Aorta (tissue), 5 donors: ENCODE data around the gene ANO3. TPM values are rescaled to one million over a fixed set of nuclear protein-coding genes. Genes with fewer than 3 reads are reported as not detected.

Source experiments
- ATAC-seq: fragments of 200-7000 bp; cut with Tn5 transposase; one replicate; pipeline ENCODE4 v1.9.1; 2022; ENCODE audit warnings: moderate library complexity; ENCODE audit not compliant: low FRiP score
- DNase-seq, 2 donors: peaks; one replicate each; pipeline ENCODE4 v3.0.0-alpha.2; 2020
- H3K27ac ChIP-seq, 2 donors: one replicate each; pipeline ENCODE4 v1.5.1; 2013; ENCODE audit warnings: low read length in 2 of 2, mild to moderate bottlenecking in 2 of 2, moderate library complexity in 2 of 2, control low read depth in 1 of 2, inconsistent platforms in 1 of 2, low read depth in 1 of 2
- H3K27me3 ChIP-seq, 2 donors: one replicate each; pipeline ENCODE4 v1.6.1; 2013; ENCODE audit warnings: control low read depth in 1 of 2, low read length in 1 of 2, mild to moderate bottlenecking in 1 of 2, moderate library complexity in 1 of 2; ENCODE audit not compliant: insufficient read depth in 2 of 2, control insufficient read depth in 1 of 2
- H3K36me3 ChIP-seq, 2 donors: one replicate each; pipeline ENCODE4 v1.6.1; 2013; ENCODE audit warnings: control low read depth in 1 of 2, low read length in 1 of 2, mild to moderate bottlenecking in 1 of 2; ENCODE audit not compliant: insufficient read depth in 2 of 2, control insufficient read depth in 1 of 2
- H3K4me1 ChIP-seq, 2 donors: one replicate each; pipeline ENCODE4 v1.6.1; 2013; ENCODE audit warnings: low read length in 2 of 2, control low read depth in 1 of 2, mild to moderate bottlenecking in 1 of 2, moderate library complexity in 1 of 2; ENCODE audit not compliant: insufficient read depth in 2 of 2, control insufficient read depth in 1 of 2
- H3K4me3 ChIP-seq, 2 donors: one replicate each; pipeline ENCODE4 v1.5.1; 2013; ENCODE audit warnings: low read length in 2 of 2, control low read depth in 1 of 2, mild to moderate bottlenecking in 1 of 2
- H3K9me3 ChIP-seq: one replicate; pipeline ENCODE4 v1.6.1; 2013; ENCODE audit warnings: mild to moderate bottlenecking, low read length; ENCODE audit not compliant: control insufficient read depth
- WGBS, 2 donors: extraction: QIAGEN DNeasy Blood & Tissue Kit; methylation state at CpG; one replicate each; pipeline ENCODE4 v1.1.7; 2013; 5-methylcytosine and 5-hydroxymethylcytosine counted together
- intact Hi-C, 2 donors: fragments of 100-400 bp; cut with DNase I; formaldehyde crosslinking; loops; one replicate each; pipeline versions ENCODE4 v1.14.2 to v1.15.0; 2022
- polyA plus RNA-seq, 2 donors: library from polyadenylated mRNA; stranded (reverse); fragments of 200-250 nt; gene quantifications; one replicate each; pipeline ENCODE4 v1.2.3, GENCODE V29; 2013
- total RNA-seq, 2 donors: library from RNA; stranded (reverse); fragmentation: NEBNext Ultra II Directional; extraction: Animal tissue kit (Norgen Biotek cat#: 25700); gene quantifications; one replicate each; pipeline ENCODE4 v1.2.1, GENCODE V29; 2021
- donor health status: healthy with polysubstance abuse.
- donor health status: Bipolar disorder and iron deficiency.
- donor health status: DM: no; HTN: no; CAD: no.
- donor health status: DM: no; HTN: no; CAD: no.
- donor health status: DM: yes; HTN: yes; CAD: no.

Gene ANO3
- total and polyA plus RNA-seq, 4 donors, result 0.13 to 1.6 (median 0.83) TPM

- no peak for ATAC-seq
Measured at GRCh38 chr11:26537341-26537740, 205.4 kb downstream of the ANO3 start.

DNA sequence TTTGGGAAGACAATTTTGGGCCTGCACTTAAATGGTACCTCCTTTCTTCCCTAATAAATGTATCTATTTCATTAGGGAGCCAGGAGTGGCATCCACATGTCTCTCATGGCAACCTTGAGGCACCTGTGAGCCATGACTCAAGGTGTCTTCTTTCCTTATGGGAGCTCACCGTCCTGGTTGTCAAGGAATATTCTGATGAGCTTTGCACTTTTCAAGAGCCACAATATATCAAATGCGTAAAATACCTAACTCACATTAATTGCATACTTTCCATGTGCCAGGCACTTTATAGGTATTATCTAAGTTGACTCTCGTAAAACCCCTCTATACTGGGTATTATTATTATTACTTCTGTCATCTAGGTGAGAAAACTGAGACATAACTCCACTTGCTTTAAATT, 207.6 kb downstream of the ANO3 start:
- H3K4me1 ChIP-seq, result no peaks in the 10 kb centered on the region
- intact Hi-C loops, result no loop called here
- DNase-seq (no peak), ATAC-seq (no peak)
- H3K36me3 ChIP-seq, result no peaks in the 10 kb centered on the region
- no peak overlapping the region for H3K4me3 ChIP-seq
- no peaks in the 10 kb centered on the region for H3K27me3 ChIP-seq
- WGBS, 2 donors, result 86 to 87% methylated on average over 3 of the region's 3 CpGs
- no peak overlapping the region for H3K27ac ChIP-seq
- H3K9me3 ChIP-seq, result no peaks in the 10 kb centered on the region

More at GRCh38 chr11:26537341-26537740, 205.4 kb downstream of the ANO3 start:
- DNase-seq, result no peak
- H3K9me3 ChIP-seq, result no peaks in the 10 kb centered on the region
- WGBS, 2 donors, result 86 to 89% methylated on average over 4 of the region's 4 CpGs
- no peaks in the 10 kb centered on the region for H3K4me1 ChIP-seq
- no peak overlapping the region for H3K27ac ChIP-seq
- no peaks in the 10 kb centered on the region for H3K27me3 ChIP-seq
- intact Hi-C loops, result no loop called here
- H3K36me3 ChIP-seq, result no peaks in the 10 kb centered on the region
- H3K4me3 ChIP-seq, result no peak overlapping the region

DNA sequence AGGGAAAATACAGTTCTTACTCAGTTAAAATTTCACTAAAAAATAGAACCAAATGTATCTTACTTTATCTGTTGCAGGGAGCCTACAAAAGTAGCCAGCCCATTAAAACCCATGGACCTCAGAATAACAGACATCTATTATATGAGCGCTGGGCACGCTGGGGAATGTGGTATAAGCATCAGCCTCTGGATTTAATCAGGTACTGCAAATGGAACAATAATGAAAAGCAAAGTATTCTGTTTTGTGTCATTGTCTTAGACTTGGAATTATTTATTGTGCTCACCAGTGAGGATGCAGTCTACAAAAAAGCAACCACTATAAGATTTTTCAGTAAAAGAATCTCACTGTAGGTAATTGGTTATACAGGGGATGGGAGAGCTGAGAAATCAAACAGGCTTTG, 209.9 kb downstream of the ANO3 start:
- H3K4me1 ChIP-seq, result no peaks in the 10 kb centered on the region
- intact Hi-C loops, result no loop called here
- H3K9me3 ChIP-seq, result no peaks in the 10 kb centered on the region
- no peaks in the 10 kb centered on the region for H3K27me3 ChIP-seq
- WGBS, 2 donors, result 70 to 75% methylated on average over 2 of the region's 2 CpGs
- no peaks in the 10 kb centered on the region for H3K36me3 ChIP-seq
- no peak overlapping the region for H3K27ac ChIP-seq
- DNase-seq, result no peak
- ATAC-seq, result no peak
- H3K4me3 ChIP-seq, result no peak overlapping the region

DNA sequence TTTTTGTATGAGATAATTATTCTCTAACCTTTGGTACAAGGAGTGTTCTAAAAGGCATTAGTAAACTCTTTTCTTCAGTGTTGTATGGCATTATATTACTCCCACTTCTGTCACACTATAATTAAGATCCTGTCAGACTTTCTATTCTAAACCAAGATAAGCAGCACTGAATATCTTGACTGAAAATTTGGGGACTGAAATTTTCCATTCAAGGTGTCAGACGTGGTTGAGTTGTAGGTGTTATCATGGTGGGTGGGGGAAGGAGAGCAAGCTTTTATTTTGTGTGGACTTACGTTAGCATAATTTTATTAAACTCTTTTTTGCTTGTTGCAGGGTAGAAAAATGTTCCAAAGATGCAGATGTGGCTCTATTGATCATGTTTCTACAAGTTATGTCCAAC, 217.2 kb downstream of the ANO3 start:
- intact Hi-C loops, result no loop called here
- WGBS, 2 donors, result 43 to 50% methylated on average over 2 of the region's 2 CpGs
- H3K4me3 ChIP-seq, result no peak overlapping the region
- H3K4me1 ChIP-seq, result no peaks in the 10 kb centered on the region
- no peaks in the 10 kb centered on the region for H3K9me3 ChIP-seq
- H3K27ac ChIP-seq, result no peak overlapping the region
- ATAC-seq (no peak), DNase-seq (no peak)
- no peaks in the 10 kb centered on the region for H3K27me3 ChIP-seq
- H3K36me3 ChIP-seq, result no peaks in the 10 kb centered on the region

- Histone ChIP-seq H3K27ac (no peak overlapping the region), H3K4me1 (no peaks in the 10 kb centered on the region), H3K4me3 (no peak overlapping the region), H3K9me3 (no peaks in the 10 kb centered on the region), H3K27me3 (no peaks in the 10 kb centered on the region), H3K36me3 (no peaks in the 10 kb centered on the region)
- 71 to 75% methylated on average over 1 of the region's 1 CpG for WGBS, 2 donors
- intact Hi-C loops, result no loop called here
- ATAC-seq (no peak), DNase-seq (no peak)
Measured at GRCh38 chr11:26550022-26550421, 218.1 kb downstream of the ANO3 start.

GRCh38 chr11:26551186-26551801, 219.4 kb downstream of the ANO3 start:
- Histone ChIP-seq H3K27ac (no peak overlapping the region), H3K36me3 (no peaks in the 10 kb centered on the region), H3K4me3 (no peak overlapping the region), H3K4me1 (no peaks in the 10 kb centered on the region), H3K9me3 (no peaks in the 10 kb centered on the region), H3K27me3 (no peaks in the 10 kb centered on the region)
- no peak for DNase-seq
- intact Hi-C loops, result no loop called here
- 25 to 48% methylated on average over 1 of the region's 1 CpG for WGBS, 2 donors
- ATAC-seq, result no peak

- WGBS, 2 donors, result 56% methylated on average over 2 of the region's 2 CpGs
- DNase-seq (no peak), ATAC-seq (no peak)
- Histone ChIP-seq H3K27me3 (no peaks in the 10 kb centered on the region), H3K9me3 (no peaks in the 10 kb centered on the region), H3K4me3 (no peak overlapping the region), H3K4me1 (no peaks in the 10 kb centered on the region), H3K36me3 (no peaks in the 10 kb centered on the region), H3K27ac (no peak overlapping the region)
- intact Hi-C loops, result no loop called here
Measured at GRCh38 chr11:26553182-26553581, 221.3 kb downstream of the ANO3 start.

DNA sequence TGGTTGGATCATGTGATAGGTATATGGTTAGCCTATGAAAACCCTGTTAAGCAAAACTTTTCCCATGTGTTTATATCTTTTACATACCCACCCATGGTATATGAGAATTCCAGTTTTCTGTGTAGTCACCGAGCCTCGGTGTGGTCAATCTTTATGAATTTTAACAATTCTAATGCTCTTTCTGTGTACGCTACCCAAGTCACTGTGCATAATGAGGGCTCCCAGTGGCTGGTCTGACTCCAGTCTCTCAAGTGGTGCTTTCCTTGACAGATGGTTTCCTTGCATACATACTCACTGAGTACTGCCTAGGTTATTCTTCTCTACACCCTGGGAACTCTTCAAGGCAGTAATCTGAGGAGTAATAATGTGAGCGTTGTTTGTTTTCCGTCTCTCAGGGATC, 222.5 kb downstream of the ANO3 start:
- 72 to 85% methylated on average over 5 of the region's 5 CpGs for WGBS, 2 donors
- ATAC-seq, result no peak

GRCh38 chr11:26556582-26556981, 224.7 kb downstream of the ANO3 start:
- WGBS, 2 donors, result 86 to 91% methylated on average over 1 of the region's 1 CpG
- ATAC-seq, result no peak

More for the DNA sequence above, 222.5 kb downstream of the ANO3 start:
- Histone ChIP-seq H3K27ac (no peak overlapping the region), H3K36me3 (no peaks in the 10 kb centered on the region), H3K27me3 (no peaks in the 10 kb centered on the region), H3K9me3 (no peaks in the 10 kb centered on the region), H3K4me3 (no peak overlapping the region), H3K4me1 (no peaks in the 10 kb centered on the region)
- intact Hi-C loops, result no loop called here
- DNase-seq, result no peak

More at GRCh38 chr11:26556582-26556981, 224.7 kb downstream of the ANO3 start:
- no peak overlapping the region for H3K27ac ChIP-seq
- DNase-seq, result no peak
- intact Hi-C loops, result no loop called here
- H3K36me3 ChIP-seq, result no peaks in the 10 kb centered on the region
- H3K27me3 ChIP-seq, result no peaks in the 10 kb centered on the region
- no peaks in the 10 kb centered on the region for H3K4me1 ChIP-seq
- H3K9me3 ChIP-seq, result no peaks in the 10 kb centered on the region
- no peak overlapping the region for H3K4me3 ChIP-seq
